NCI-H1105 (cell line): ENCODE measurements around the gene SLC9C2.
A peak's percentile ranks its signal among the peaks of the same experiment; 100 is the strongest.
"Not testable (repeated sequence)": the region's sequence is repeated elsewhere in the genome, so short reads cannot be mapped to it uniquely, and the experiment has no call there.

Source experiments
- DNase-seq: peaks from one replicate; lab custom pipeline; 2025; lab: John Stamatoyannopoulos, UW

Gene SLC9C2

DNA sequence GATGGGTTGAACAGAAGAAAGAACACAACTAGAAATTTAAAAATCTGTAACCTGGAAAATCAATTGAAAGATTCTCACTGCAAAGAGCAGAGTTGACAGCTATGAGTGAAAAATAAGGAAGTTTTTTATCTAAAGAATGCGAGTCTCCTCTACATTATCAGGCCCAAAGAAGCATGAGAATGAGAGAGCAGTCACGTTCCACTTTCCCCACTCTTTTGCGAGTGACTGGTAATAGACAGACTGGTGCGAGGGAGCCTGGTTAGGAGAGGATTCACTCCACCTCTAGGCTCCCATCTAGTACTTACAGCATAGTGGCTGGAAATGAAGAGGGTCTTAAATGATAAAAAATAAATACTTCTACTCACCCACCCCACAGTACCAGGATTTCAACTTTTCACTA is 73.8 kb downstream of the SLC9C2 start:
- no peak for DNase-seq

DNA sequence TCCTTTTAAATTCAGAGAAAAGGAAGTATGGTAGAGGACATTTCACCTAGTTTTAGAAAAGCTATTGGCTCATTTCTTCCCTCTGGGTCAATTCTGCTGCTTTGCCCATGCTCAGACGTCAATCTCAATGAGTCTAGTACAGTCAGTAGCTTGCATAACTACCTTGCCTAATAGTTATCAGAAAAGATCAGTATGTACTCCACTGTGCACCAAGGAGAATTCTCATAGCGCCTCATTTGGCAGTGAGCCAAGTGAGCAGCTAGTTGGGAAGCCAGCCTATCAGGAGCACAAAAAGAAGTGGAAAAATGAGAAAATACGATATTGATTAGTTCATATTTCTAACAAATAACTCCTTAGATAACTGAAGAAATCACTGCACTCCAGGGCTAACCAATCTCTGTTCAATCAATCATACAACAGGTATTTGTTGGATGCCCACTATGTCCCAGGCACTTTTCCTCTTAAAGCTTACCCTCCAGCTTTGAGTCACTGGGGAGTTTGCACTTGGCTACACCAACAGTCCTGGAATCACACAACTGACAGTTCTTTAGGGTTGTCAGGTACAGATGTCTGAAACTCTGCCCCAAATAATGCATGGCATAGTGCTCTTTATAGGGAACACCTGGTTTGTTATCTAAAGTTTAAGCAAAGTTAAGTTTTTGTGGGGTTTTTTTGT is 75.6 kb downstream of the SLC9C2 start:
- peak; percentile 35 for DNase-seq

DNA sequence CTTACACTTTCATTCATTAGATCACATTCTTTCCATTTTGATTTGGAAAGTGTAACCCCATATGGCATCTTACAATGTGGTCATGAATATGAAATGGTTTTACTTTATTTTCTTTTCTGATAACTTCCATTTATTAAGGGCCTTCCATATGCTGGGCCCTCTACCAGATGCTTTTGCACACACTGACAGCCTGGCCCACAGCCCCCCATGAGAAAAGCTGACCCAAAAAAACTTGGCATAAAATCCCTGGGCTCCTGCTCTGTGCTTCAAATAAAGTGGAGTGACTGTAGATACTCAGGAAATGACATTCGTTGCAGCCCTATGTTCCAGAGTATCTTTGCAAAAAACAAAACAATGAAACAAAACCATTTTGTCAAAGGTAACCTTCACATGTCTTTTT is 76.9 kb downstream of the SLC9C2 start:
- no peak for DNase-seq

DNA sequence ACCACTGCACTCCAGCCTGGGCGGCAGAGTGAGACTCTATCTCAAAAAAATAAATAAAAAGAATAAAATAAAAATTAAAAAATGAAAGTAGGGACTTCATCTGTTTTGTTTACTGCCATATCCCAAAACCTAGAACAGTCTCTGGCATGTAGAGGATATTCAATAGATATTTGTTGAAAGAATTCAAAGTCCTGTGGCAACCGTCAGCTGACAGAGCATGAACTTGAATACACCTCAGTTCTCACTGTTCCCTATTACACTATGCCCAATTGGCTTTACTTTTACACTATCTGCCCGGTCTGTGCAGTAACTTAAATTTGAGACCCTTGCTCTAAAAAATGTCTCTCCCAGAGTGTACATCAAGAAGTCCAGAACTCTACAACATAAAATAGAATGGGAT is 79.5 kb downstream of the SLC9C2 start:
- DNase-seq = no peak

DNA sequence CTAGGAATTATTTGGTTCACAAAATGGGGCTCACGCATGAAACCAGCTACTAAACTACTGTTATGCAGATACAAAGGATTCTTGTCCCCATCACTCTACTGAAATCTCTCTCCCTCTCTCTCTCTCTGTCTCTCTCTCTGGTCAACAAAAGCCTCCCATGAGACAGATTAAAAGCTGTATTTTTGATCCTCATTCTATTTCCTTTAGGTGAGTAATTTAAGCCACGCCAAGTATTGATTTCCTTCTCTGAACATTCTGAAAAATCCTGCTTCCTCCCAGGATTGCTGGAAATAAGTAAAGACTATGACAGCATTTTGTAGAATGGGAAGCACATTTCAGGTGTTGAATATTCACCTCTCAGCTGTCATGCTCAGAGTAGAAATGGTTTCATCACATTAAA is 82.1 kb downstream of the SLC9C2 start:
- DNase-seq = no peak

DNA sequence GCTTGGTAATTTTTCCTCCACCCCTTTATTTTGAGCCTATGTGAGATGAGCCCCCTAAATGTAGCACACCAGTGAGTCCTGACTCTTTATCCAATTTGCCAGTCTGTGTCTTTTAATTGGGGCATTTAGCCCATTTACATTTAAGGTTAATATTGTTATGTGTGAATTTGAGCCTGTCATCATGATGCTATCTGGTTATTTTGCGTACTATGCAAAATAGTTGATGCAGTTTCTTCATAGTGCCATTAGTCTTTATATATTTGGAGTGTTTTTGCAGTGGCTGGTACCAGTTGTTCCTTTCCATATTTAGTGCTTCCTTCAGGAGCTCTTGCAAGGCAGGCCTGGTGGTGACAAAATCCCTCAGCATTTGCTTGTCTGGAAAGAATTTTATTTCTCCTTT is 88.4 kb downstream of the SLC9C2 start:
- DNase-seq = not testable (repeated sequence)

DNA sequence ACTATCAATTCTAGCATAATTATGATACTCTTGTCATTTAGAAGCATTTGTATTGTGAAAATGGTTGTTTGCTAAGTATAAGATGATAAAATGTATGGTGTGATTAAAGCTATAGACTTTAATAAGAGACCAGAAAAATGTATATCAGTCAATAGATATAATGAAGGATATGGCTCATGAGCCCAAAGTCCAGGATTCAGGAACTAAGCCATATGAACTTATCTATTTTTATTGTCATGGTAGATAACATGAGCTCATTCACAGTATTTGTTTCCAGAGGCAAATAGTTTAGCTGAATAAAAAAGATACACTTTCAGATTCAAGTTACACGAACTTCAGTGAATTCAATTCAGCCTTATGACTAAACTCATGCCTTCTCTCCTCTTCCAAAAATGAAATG is 93.1 kb downstream of the SLC9C2 start:
- no peak for DNase-seq

DNA sequence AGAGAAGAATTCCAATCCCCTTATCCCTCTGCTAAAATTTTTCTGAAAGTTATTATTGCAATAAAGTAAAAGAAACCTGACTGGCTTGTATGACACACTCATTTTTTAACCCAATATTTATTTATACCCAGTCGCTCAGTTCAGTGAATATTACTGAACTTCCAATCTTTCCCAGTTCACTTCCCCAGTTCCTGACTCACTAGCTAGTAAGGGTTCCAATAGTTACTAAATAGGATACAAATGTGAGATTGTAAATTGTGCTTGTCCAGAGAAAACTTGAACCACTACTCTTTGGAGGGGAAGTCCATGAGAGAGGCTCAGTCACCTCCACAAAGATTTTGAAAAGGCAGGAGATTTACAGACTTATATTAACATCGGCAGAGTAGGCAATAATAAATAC is 94.3 kb downstream of the SLC9C2 start:
- no peak for DNase-seq

DNA sequence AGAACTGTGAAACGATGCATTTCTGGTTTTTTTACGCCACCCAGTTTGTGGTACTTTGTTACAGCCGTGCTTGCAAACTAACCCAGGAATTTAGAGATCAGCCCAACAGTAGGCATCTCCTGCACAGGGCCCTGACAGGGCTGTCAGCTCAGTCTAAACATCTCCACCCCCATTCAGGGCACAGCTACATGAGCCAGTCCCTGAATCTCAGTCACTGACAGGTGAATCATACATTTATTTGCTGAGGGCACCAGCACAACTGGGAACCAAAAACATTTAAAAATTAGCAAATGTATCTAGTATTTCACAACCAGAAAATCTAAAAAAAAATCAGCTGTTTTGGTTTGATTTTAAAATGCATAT is 95.0 kb downstream of the SLC9C2 start:
- no peak for DNase-seq

DNA sequence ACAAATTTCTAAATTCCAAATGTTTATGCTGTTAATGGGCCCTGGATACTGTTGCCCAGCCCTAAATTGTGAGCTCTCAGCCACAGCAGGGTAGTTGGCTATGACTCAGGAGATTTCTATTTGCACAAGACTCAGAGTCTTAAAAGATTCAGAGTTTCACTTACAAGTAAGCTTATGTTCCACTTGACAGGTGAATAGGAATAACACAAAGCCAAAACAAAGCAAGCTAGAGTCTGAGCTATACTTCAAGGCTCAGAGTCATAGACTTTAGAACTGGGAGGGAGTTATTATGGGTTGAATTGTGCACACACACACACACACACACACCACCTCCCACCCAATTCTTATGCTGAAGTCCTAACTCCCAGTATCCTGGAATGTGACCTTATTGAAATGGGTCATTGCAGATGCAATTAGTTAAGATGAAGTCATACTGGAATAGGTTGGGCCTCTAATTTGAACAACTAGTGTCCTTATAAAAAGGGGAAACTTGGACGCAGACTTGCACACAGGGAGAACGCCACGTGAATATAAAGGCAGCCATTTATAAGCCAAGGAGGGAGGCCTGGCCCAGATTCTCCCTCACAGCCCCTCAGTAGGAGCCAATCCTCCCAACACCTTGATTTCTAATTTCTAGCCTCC is 95.5 kb downstream of the SLC9C2 start:
- no peak for DNase-seq

DNA sequence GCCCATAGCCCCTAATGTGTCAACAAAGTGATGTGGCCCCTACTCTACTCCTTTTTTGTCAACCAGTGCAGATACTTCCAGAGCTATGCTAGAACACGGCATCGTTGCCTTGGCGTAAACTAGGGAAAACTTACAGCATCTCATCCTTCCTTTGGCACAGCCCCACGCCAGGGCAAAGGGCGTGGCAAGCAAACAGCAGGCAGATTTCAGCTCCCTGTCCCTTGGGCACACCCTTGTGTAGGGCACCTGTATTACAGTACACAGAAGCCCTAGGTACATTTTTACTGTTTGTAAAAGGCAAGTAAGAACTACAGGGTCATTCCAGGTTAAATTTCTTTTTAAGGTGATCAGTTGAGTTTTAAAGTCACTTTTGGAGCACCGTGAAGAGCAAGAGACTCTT is 96.4 kb downstream of the SLC9C2 start:
- DNase-seq = no peak

DNA sequence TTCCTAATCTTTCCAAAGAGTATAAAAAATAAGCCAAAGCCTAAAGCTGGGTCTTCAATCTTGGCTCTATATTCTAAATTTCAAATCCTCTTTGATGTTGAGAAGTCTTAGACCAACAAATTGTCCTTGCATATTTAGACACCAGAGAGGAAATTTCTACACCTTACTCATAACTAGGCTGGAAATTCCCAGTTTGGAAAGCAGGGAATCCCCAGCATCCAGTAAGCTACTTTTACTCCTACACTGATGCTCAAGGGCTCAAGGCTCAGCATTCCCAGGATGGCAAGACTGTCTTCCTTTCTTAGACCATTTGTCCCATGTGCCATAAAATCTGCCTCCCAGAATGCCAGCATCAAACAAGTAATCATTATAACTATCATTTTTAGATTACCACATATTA is 97.5 kb downstream of the SLC9C2 start:
- no peak for DNase-seq

DNA sequence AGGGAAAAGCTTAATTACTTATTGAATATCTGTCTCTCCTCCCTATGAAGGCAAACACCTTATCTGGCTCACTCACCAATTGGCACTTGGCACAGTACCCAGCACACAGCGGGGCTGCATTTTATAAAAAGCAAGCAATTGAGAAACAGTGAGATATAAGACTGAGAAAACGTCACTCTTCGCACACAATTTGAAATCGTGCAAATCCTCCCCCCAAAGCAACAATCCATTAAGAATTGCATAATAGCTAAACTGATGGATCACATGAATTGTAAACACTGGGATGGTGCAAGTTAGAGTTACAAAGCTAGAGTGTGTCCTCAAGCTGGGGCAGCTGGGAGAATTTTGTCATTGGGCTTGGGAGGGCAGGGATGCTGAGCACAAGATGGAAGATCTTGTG is 98.6 kb downstream of the SLC9C2 start:
- no peak for DNase-seq

DNA sequence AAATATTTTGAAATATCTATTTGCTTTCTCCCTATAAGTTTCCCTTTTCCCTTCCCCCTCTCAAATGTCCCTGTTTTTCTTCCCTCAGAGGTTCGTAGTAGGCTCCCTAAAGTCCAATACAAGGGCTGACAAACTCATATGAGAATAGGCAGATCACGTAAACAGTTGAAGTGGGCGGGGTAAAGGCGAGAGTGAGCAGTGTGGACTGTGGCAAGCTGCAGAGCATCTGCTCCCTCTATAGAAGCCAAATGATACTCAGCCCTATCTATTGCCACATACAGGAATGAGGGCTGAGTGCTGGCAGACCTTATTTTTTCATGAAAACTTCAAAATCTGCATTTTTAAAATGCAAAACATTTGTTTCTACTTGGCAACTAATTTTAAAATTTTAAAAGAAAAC is 99.5 kb downstream of the SLC9C2 start:
- DNase-seq = no peak

DNA sequence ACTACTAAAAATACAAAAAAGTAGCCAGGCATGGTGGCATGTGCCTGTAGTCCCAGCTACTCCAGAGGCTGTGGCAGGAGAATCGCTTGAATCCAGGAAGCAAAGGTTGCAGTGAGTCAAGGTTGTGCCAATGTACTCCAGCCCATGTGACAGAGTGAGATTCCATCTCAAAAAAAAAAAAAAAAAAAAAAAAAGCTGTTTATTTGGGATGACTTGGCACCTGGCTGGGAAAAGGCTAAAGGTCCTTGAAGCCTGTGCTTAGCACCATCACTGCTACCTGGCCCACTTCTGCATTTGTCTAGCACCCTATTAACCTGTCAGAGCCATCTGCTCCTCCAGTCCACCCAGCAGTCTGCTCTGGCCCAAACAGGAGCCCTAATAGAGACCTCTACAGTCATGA is 100.8 kb downstream of the SLC9C2 start:
- DNase-seq = no peak

DNA sequence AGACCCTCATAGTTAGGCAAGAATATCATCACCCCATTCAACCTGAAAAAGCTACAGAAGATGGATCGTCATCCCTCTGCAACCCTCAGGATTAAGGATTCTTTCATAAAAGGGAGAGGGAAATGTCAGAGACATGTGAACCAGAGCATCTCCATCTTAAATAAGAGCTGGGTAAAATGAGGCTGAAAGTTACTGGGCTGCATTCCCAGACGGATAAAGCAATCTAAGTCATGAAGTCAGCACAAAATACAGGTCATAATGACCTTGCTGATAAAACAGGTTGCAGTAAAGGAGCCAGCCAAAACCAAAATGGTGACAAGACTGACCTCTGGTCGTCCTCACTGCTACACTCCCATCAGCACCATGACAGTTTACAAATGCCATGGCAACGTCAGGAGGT is 103.1 kb downstream of the SLC9C2 start:
- DNase-seq = no peak

DNA sequence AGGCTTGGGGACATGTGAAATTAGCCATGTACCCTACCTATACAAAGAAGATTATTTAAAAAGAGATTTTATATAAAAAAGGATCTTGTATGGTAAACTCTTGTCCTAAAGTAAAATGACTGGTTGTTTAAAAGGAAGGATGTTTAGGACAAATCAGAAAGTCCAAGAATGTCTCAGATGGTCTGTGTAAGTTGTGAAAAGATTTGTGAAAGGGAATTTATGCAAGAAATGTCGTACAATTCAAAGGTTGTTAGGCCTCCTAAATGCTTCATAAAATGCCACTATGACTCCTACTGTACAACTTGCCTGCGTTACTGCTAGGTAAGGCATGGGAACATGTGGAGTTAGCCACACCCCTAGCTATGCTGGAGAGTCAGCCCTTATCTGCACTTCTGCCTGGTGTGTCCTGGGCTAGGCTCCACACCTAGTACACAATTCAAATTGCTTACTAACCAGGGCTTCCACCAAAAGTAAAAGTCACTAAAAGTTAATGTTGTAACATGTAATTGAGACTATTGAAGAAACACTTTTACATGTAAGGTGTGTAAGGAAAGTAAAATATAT is 106.0 kb downstream of the SLC9C2 start:
- DNase-seq = no peak

DNA sequence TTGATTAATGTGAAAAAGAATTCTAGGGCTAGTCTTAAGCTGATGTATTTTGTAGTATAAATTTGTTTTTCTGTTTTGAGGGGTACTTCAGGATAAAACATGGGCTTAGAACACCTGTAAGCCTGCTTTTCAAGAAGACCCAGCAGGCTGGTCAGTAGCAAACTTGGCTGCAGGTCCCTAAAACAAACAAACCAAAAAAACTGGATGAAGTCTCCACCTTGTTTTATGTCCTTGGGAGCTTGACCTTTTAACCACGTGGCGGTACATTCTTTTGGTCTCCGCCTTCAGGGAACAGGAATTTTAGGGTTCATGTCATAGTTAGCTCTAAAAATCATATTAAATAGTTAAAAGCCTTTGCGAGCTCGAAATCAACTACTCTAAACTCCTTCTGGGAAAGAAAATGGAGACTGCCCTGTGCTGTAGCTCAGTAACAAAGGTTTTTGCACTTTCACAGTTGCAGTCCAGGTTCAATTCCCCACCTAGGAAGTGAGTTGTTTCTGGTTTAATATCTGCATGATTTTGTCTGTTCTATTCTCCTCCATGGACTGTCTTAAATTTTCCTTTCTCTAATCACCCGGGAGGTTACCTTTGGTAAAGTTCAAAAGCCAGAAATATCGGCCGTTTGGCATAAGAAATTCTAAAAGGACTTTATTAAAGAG is 107.1 kb downstream of the SLC9C2 start:
- DNase-seq = no peak

DNA sequence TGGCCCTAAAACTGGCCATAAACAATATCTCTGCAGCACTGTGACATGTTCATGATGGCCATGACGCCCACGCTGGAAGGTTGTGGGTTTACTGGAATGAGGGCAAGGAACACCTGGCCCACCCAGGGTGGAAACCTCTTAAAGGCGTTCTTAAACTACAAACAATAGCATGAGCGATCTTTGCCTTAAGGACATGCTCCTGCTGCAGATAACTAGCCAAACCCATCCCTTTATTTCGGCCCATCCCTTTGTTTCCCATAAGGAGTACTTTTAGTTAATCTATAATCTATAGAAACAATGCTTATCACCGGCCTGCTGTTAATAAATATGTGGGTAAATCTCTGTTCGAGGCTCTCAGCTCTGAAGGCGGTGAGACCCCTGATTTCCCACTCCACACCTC is 109.7 kb downstream of the SLC9C2 start:
- DNase-seq = not testable (repeated sequence)

DNA sequence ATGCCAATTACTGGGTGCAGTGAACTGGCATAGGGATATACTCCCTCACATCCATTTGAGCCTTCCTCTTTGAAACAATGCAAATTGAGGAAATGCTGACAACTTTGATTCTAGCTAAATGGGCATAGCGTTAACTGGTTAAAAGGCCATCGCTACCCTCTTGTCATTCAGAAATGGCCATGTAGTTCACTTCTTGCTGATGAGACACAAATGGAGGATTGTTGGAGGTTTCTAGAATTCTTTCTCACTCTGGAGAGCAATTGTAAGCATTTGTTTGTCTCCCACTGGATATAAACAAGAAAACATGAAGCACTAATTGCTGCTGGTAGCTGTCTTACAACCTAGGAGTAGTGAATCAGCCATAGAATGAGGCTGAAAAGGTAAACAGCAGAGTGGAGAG is 111.4 kb downstream of the SLC9C2 start:
- DNase-seq = no peak

DNA sequence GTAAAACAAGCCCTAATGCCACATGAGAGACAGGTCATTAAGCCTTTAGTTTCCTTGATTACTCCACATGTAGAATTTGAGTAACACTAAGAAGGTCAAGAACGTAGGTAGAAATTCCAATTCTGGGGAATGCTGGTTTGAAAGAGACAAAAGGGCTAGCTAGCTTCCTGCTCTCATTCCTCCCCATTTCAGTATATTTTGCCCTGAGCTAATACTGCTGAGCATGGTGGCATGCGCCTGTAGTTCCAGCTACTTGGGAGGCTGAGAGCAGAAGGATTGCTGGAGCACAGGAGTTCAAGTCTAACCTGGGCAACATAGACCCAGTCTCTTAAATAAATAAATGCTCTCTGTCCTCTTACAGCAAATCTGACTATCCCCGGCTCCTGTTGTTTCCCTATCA is 112.9 kb downstream of the SLC9C2 start:
- no peak for DNase-seq

DNA sequence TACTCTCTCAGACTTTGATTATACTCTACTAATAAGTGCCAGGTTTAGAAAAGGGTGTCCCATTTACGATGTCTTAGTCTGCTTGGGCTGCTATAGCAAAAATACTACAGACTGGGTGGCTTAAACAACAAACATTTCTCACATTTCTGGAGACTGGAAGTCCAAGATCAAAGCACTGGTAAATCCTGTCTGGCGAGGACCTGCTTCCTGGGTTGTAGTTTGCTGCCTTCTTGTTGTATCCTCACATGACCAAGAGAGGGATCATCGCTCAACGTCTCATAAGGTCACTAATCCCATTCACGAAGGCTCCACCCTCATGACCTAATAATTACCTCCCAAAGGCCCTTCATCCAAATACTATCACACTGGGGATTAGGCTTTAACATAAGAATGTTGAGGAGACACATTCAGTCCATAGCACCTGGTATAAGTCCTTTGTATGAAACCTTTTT is 113.7 kb downstream of the SLC9C2 start:
- DNase-seq = no peak

DNA sequence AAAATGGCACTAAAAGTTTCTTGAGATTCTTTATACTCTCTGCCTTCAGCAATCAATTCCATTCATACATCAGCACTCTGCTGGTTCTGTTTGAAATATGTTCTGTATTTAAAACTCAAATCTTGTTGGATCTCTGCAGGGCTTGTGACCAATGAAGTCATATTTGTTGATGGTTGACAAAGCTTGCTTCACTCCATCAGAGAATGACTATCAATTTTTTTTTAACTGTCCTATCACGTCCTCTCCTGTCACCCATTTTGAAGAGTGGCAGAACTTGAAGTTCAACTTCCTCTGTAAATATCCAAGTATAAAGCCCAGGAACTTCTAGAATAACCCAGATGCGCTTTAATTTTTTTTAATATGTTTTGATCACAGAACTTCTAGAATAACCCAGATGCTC is 114.9 kb downstream of the SLC9C2 start:
- no peak for DNase-seq
